Pons (tissue), 1 donor: ENCODE results near the gene OPRD1.
"Not testable (repeated sequence)": the region's sequence is repeated elsewhere in the genome, so short reads cannot be mapped to it uniquely, and the experiment has no call there.

ENCODE experiments used
- DNase-seq: peaks from one replicate; pipeline ENCODE4 v3.0.0-alpha.2; 2016; ENCODE audit warnings: low spot score

OPRD1 gene

GRCh38 chr1:28847207-28847606, 35.2 kb downstream of the OPRD1 start:
- not testable (repeated sequence) for DNase-seq

- no peak for DNase-seq
These were observed 36.4 kb downstream of the OPRD1 start for GRCh38 chr1:28848416-28848815.

- DNase-seq: no peak
These were observed 41.2 kb downstream of the OPRD1 start for GRCh38 chr1:28853093-28853742.

- DNase-seq: not testable (repeated sequence)
These were observed 42.4 kb downstream of the OPRD1 start for GRCh38 chr1:28854406-28854805.

- DNase-seq: no peak
These were observed 43.1 kb downstream of the OPRD1 start for GRCh38 chr1:28855046-28855445.

- DNase-seq: no peak
These were observed 43.5 kb downstream of the OPRD1 start for GRCh38 chr1:28855469-28855951.

GRCh38 chr1:28855969-28856368, 44.0 kb downstream of the OPRD1 start:
- no peak for DNase-seq

GRCh38 chr1:28860332-28861073, 48.5 kb downstream of the OPRD1 start:
- peak; percentile 22 for DNase-seq

GRCh38 chr1:28862571-28863403, 50.8 kb downstream of the OPRD1 start:
- no peak for DNase-seq

GRCh38 chr1:28864695-28865094, 52.7 kb downstream of the OPRD1 start:
- DNase-seq: no peak

- no peak for DNase-seq
These were observed 54.2 kb downstream of the OPRD1 start for GRCh38 chr1:28865997-28866650.

- no peak for DNase-seq
These were observed 55.9 kb downstream of the OPRD1 start for GRCh38 chr1:28867850-28868249.

GRCh38 chr1:28869952-28870351, 58.0 kb downstream of the OPRD1 start:
- no peak for DNase-seq

GRCh38 chr1:28871631-28872401, 59.8 kb downstream of the OPRD1 start:
- no peak for DNase-seq

- DNase-seq: not testable (repeated sequence)
These were observed 63.2 kb downstream of the OPRD1 start for GRCh38 chr1:28875134-28875533.

- DNase-seq: peak; percentile 66
These were observed 65.3 kb downstream of the OPRD1 start for GRCh38 chr1:28877132-28877781.

- no peak for DNase-seq
These were observed 66.8 kb downstream of the OPRD1 start for GRCh38 chr1:28878796-28879195.

- peak; percentile 82 for DNase-seq
These were observed 70.1 kb downstream of the OPRD1 start for GRCh38 chr1:28882009-28882628.

GRCh38 chr1:28883242-28883616, 71.3 kb downstream of the OPRD1 start:
- no peak for DNase-seq

GRCh38 chr1:28885472-28885877, 73.5 kb downstream of the OPRD1 start:
- DNase-seq: no peak
